ENCODE data around the gene KIF2A. TPM values are rescaled to one million over a fixed set of nuclear protein-coding genes. Genes with fewer than 3 reads are reported as not detected.

The KIF2A gene
- total RNA-seq, 2 donors from 2014 or later: 10.3 to 16.3 TPM

GRCh38 chr5:62306896-62307689 lies 1.1 kb downstream of the KIF2A start:
- Histone ChIP-seq H3K27me3 (no peaks in the 10 kb centered on the region), H3K4me3 (peak overlapping the region; percentile 89 to 99), H3K4me1 (peaks cover 0 to 28% of the 10 kb centered on the region in 2 donors), H3K9me3 (no peaks in the 10 kb centered on the region), H3K27ac (peak overlapping the region; percentile 88 to 92), H3K36me3 (no peaks in the 10 kb centered on the region)
- TF ChIP-seq CTCF (IDR thresholded peaks at IDR 0.05): no peak
- no peak for DNase-seq (ENCODE audit: low spot score)

GRCh38 chr5:62308439-62308838 lies 2.4 kb downstream of the KIF2A start:
- no peak overlapping the region for H3K4me3 ChIP-seq
- H3K9me3 ChIP-seq: no peaks in the 10 kb centered on the region
- DNase-seq (ENCODE audit: low spot score): no peak
- H3K4me1 ChIP-seq: peaks cover 0 to 30% of the 10 kb centered on the region in 2 donors
- H3K27ac ChIP-seq: no peak overlapping the region
- no peaks in the 10 kb centered on the region for H3K36me3 ChIP-seq
- TF ChIP-seq CTCF (IDR thresholded peaks at IDR 0.05): no peak
- H3K27me3 ChIP-seq: no peaks in the 10 kb centered on the region

- Histone ChIP-seq H3K27me3 (no peaks in the 10 kb centered on the region), H3K4me1 (peaks cover 0 to 30% of the 10 kb centered on the region in 2 donors), H3K36me3 (no peaks in the 10 kb centered on the region), H3K9me3 (no peaks in the 10 kb centered on the region), H3K4me3 (no peak overlapping the region), H3K27ac (no peak overlapping the region)
- TF ChIP-seq CTCF (IDR thresholded peaks at IDR 0.05): no peak
- no peak for DNase-seq (ENCODE audit: low spot score)
These were observed 3.1 kb downstream of the KIF2A start for GRCh38 chr5:62309107-62309506.

GRCh38 chr5:62310426-62311143 lies 4.6 kb downstream of the KIF2A start:
- H3K4me1 ChIP-seq: peaks cover 0 to 24% of the 10 kb centered on the region in 2 donors
- TF ChIP-seq CTCF (IDR thresholded peaks at IDR 0.05): no peak
- H3K36me3 ChIP-seq: no peaks in the 10 kb centered on the region
- H3K27me3 ChIP-seq: no peaks in the 10 kb centered on the region
- H3K27ac ChIP-seq: no peak overlapping the region
- DNase-seq (ENCODE audit: low spot score): no peak
- no peaks in the 10 kb centered on the region for H3K9me3 ChIP-seq
- H3K4me3 ChIP-seq: no peak overlapping the region

- no peak for TF ChIP-seq CTCF (IDR thresholded peaks at IDR 0.05)
- Histone ChIP-seq H3K36me3 (no peaks in the 10 kb centered on the region), H3K9me3 (no peaks in the 10 kb centered on the region), H3K27me3 (no peaks in the 10 kb centered on the region), H3K27ac (no peak overlapping the region), H3K4me3 (no peak overlapping the region), H3K4me1 (peaks cover 0 to 24% of the 10 kb centered on the region in 2 donors)
- DNase-seq (ENCODE audit: low spot score): no peak
These were observed 6.0 kb downstream of the KIF2A start for GRCh38 chr5:62312036-62312435.

All from right atrium auricular region (tissue), 2 donors.